Ishikawa (cell line): ENCODE measurements around the gene CAPZB.

ENCODE experiments used
- CEBPB ChIP-seq: IDR thresholded peaks from 2 replicates; pipeline ENCODE4 v1.6.1; 2012
- CREB1 ChIP-seq: IDR thresholded peaks from 2 replicates; pipeline ENCODE4 v1.6.1; 2012; ENCODE audit warnings: low read depth
- EGR1 ChIP-seq: IDR thresholded peaks from 2 replicates; pipeline ENCODE4 v1.6.1; 2012
- EP300 ChIP-seq: IDR thresholded peaks from 2 replicates; pipeline ENCODE4 v1.6.1; 2012; ENCODE audit warnings: borderline replicate concordance
- FOXM1 ChIP-seq: IDR thresholded peaks from 2 replicates; pipeline ENCODE4 v1.6.1; 2012; ENCODE audit warnings: low read depth, borderline replicate concordance
- MAX ChIP-seq: IDR thresholded peaks from 2 replicates; pipeline ENCODE4 v1.6.1; 2012
- NFIC ChIP-seq: IDR thresholded peaks from 2 replicates; pipeline ENCODE4 v1.6.1; 2012
- RAD21 ChIP-seq: IDR thresholded peaks from 2 replicates; pipeline ENCODE4 v1.6.1; 2012; ENCODE audit warnings: low read depth
- REST ChIP-seq: IDR thresholded peaks from 2 replicates; pipeline ENCODE4 v1.6.1; 2012; ENCODE audit warnings: low read depth, mild to moderate bottlenecking
- TAF1 ChIP-seq: IDR thresholded peaks from 2 replicates; pipeline ENCODE4 v1.6.1; 2012; ENCODE audit warnings: low read depth, mild to moderate bottlenecking
- TCF12 ChIP-seq: IDR thresholded peaks from 2 replicates; pipeline ENCODE4 v1.6.1; 2012; ENCODE audit warnings: low read depth
- YY1 ChIP-seq: IDR thresholded peaks from 2 replicates; pipeline ENCODE4 v1.6.1; 2012; ENCODE audit warnings: low read depth
- ZBTB7A ChIP-seq: IDR thresholded peaks from 2 replicates; pipeline ENCODE4 v1.6.1; 2012; ENCODE audit warnings: low read depth

GRCh38 chr1:19505693-19506457 lies 20.5 kb upstream of the CAPZB start:
- TF ChIP-seq CREB1 (no peak), TAF1 (no peak), EGR1 (no peak), MAX (no peak), RAD21 (no peak), NFIC (no peak), YY1 (no peak), EP300 (no peak), REST (no peak), TCF12 (no peak), CEBPB (no peak), ZBTB7A (no peak), FOXM1 (no peak)
